Liver (tissue), 9 donors: ENCODE measurements around the gene ZSWIM6. TPM values are rescaled to one million over a fixed set of nuclear protein-coding genes. Genes with fewer than 3 reads are reported as not detected.

Experiments used
- DNase-seq: peaks from one replicate; pipeline ENCODE4 v3.0.0-alpha.2; 2017; ENCODE audit warnings: low spot score
- H3K27ac ChIP-seq, 2 donors: one replicate each; pipeline ENCODE4 v1.7.0; 2013; ENCODE audit warnings: inconsistent platforms in 2 of 2, low read length in 2 of 2, control low read depth in 1 of 2, low read depth in 1 of 2, mild to moderate bottlenecking in 1 of 2
- H3K27me3 ChIP-seq, 4 donors: one replicate each; pipeline versions ENCODE4 v1.6.1 to v1.7.0; 2013; ENCODE audit warnings: low read length in 3 of 4, inconsistent platforms in 1 of 4, mild to moderate bottlenecking in 1 of 4, moderate library complexity in 1 of 4; ENCODE audit not compliant: control insufficient read depth in 4 of 4, insufficient read depth in 4 of 4
- H3K36me3 ChIP-seq, 4 donors: one replicate each; pipeline versions ENCODE4 v1.6.1 to v1.7.0; 2013; ENCODE audit warnings: low read length in 3 of 4, mild to moderate bottlenecking in 3 of 4, low read depth in 1 of 4, moderate library complexity in 1 of 4; ENCODE audit not compliant: control insufficient read depth in 4 of 4, insufficient read depth in 3 of 4
- H3K4me1 ChIP-seq, 4 donors: one replicate each; pipeline versions ENCODE4 v1.6.1 to v1.7.0; 2013; ENCODE audit warnings: low read length in 3 of 4, mild to moderate bottlenecking in 3 of 4, moderate library complexity in 1 of 4; ENCODE audit not compliant: control insufficient read depth in 4 of 4, insufficient read depth in 4 of 4
- H3K4me3 ChIP-seq, 3 donors: one replicate each; pipeline versions ENCODE4 v1.6.1 to v1.7.0; 2013; ENCODE audit warnings: low read length in 3 of 3, control low read depth in 1 of 3, low read depth in 1 of 3, mild to moderate bottlenecking in 1 of 3
- H3K9ac ChIP-seq, 2 donors: one replicate each; pipeline ENCODE4 v1.7.0; 2013; ENCODE audit warnings: low read length in 2 of 2, mild to moderate bottlenecking in 2 of 2, moderate library complexity in 2 of 2, control low read depth in 1 of 2, low read depth in 1 of 2
- H3K9me3 ChIP-seq, 4 donors: one replicate each; pipeline versions ENCODE4 v1.6.1 to v1.7.0; 2013; ENCODE audit warnings: low read length in 3 of 4; ENCODE audit not compliant: control insufficient read depth in 4 of 4
- ATF3 ChIP-seq: IDR thresholded peaks from 2 replicates; pipeline ENCODE4 v1.6.1; 2016; ENCODE audit warnings: antibody characterized with exemption
- EGR1 ChIP-seq, 2 donors: IDR thresholded peaks; 2 replicates each; pipeline ENCODE4 v1.6.1; 2016 to 2018; ENCODE audit warnings: antibody characterized with exemption in 2 of 2, low read depth in 2 of 2
- FOXA2 ChIP-seq: IDR thresholded peaks from 2 replicates; pipeline ENCODE4 v1.6.1; 2016; ENCODE audit warnings: antibody characterized with exemption
- GABPA ChIP-seq, 2 donors: IDR thresholded peaks in 1 of 2; conservative IDR thresholded peaks in 1 of 2; 2 replicates each; pipeline ENCODE4 v1.6.1; 2016; ENCODE audit warnings: antibody characterized with exemption in 2 of 2, mild to moderate bottlenecking in 1 of 2, moderate library complexity in 1 of 2
- HNF4A ChIP-seq, 2 donors: conservative IDR thresholded peaks; 2 replicates each; pipeline ENCODE4 v1.6.1; 2016; ENCODE audit warnings: antibody characterized with exemption in 2 of 2, mild to moderate bottlenecking in 2 of 2
- HNF4G ChIP-seq: IDR thresholded peaks from 2 replicates; pipeline ENCODE4 v1.6.1; 2016; ENCODE audit warnings: antibody characterized with exemption
- JUND ChIP-seq, 2 donors: IDR thresholded peaks; 2 replicates each; pipeline ENCODE4 v1.6.1; 2016; ENCODE audit warnings: antibody characterized with exemption in 2 of 2
- MAX ChIP-seq: IDR thresholded peaks from 2 replicates; pipeline ENCODE4 v1.6.1; 2016; ENCODE audit warnings: antibody characterized with exemption
- NR2F2 ChIP-seq: IDR thresholded peaks from 2 replicates; pipeline ENCODE4 v1.6.1; 2016; ENCODE audit warnings: antibody characterized with exemption
- RAD21 ChIP-seq, 2 donors: IDR thresholded peaks; 2 replicates each; pipeline ENCODE4 v1.6.1; 2016; ENCODE audit warnings: antibody characterized with exemption in 2 of 2, mild to moderate bottlenecking in 2 of 2
- RXRA ChIP-seq, 2 donors: IDR thresholded peaks; 2 replicates each; pipeline ENCODE4 v1.6.1; 2017 to 2018; ENCODE audit warnings: antibody characterized with exemption in 2 of 2, mild to moderate bottlenecking in 1 of 2
- SP1 ChIP-seq: IDR thresholded peaks from 2 replicates; pipeline ENCODE4 v1.6.1; 2018; ENCODE audit warnings: antibody characterized with exemption, mild to moderate bottlenecking
- TAF1 ChIP-seq: conservative IDR thresholded peaks from 2 replicates; pipeline ENCODE4 v1.6.1; 2016; ENCODE audit warnings: antibody characterized with exemption, mild to moderate bottlenecking
- YY1 ChIP-seq: IDR thresholded peaks from 2 replicates; pipeline ENCODE4 v1.6.1; 2016; ENCODE audit warnings: antibody characterized with exemption, mild to moderate bottlenecking
- WGBS: extraction: QIAGEN DNeasy Blood & Tissue Kit; methylation state at CpG from one replicate; pipeline ENCODE4 v1.1.7; 2013; 5-methylcytosine and 5-hydroxymethylcytosine counted together
- polyA plus RNA-seq, 2 donors: library from polyadenylated mRNA; stranded (reverse) in 1 of 2; unstranded in 1 of 2; fragments of 200-250 nt in 1 of 2; fragments of >200 nt in 1 of 2; fragmentation: Nextera tagmentation in 1 of 2; extraction: Ambion mirVana in 1 of 2; gene quantifications; one replicate each; pipeline versions ENCODE4 v1.2.1 to v1.2.3, GENCODE V29; 2013 to 2015
- total RNA-seq, 2 donors: library from RNA; depleted of rRNA; stranded (reverse); fragments of >200 nt; gene quantifications; one replicate each; pipeline ENCODE4 v1.2.3, GENCODE V29; 2014
- donor health status: healthy.
- donor health status: healthy.
- donor health status: healthy.
- donor health status: healthy.
- donor health status: healthy.

Gene ZSWIM6
- total and polyA plus RNA-seq, 4 donors: 1.3 to 5.2 (median 3.3) TPM

- H3K27me3 ChIP-seq: no peaks in the 10 kb centered on the region
- H3K4me1 ChIP-seq: peaks cover 0 to 9% (median 0%) of the 10 kb centered on the region in 4 donors
- H3K27ac ChIP-seq: no peak overlapping the region
- H3K36me3 ChIP-seq: no peaks in the 10 kb centered on the region
- no peak overlapping the region for H3K4me3 ChIP-seq
- H3K9me3 ChIP-seq: peaks cover 0 to 4% (median 0%) of the 10 kb centered on the region in 4 donors
- no peak for TF ChIP-seq ATF3
- H3K9ac ChIP-seq: no peak overlapping the region
- no peak for DNase-seq
- WGBS: 53% methylated on average over 3 of the region's 3 CpGs
Measured at GRCh38 chr5:61287474-61287873, 44.6 kb upstream of the ZSWIM6 start.

- WGBS: 85% methylated on average over 2 of the region's 2 CpGs
- H3K27ac ChIP-seq: no peak overlapping the region
- H3K9ac ChIP-seq: no peak overlapping the region
- peaks cover 0 to 9% (median 0%) of the 10 kb centered on the region in 4 donors for H3K4me1 ChIP-seq
- no peak for TF ChIP-seq HNF4G
- H3K27me3 ChIP-seq: no peaks in the 10 kb centered on the region
- no peaks in the 10 kb centered on the region for H3K36me3 ChIP-seq
- no peak for DNase-seq
- H3K4me3 ChIP-seq: no peak overlapping the region
- H3K9me3 ChIP-seq: peaks cover 0 to 4% (median 0%) of the 10 kb centered on the region in 4 donors
Measured at GRCh38 chr5:61289241-61289640, 42.8 kb upstream of the ZSWIM6 start.

GRCh38 chr5:61289669-61290306 is 42.3 kb upstream of the ZSWIM6 start:
- DNase-seq: no peak
- Histone ChIP-seq H3K27me3 (no peaks in the 10 kb centered on the region), H3K9ac (no peak overlapping the region), H3K9me3 (peaks cover 0 to 4% (median 0%) of the 10 kb centered on the region in 4 donors), H3K4me1 (peaks cover 0 to 9% (median 0%) of the 10 kb centered on the region in 4 donors), H3K4me3 (no peak overlapping the region), H3K36me3 (no peaks in the 10 kb centered on the region), H3K27ac (no peak overlapping the region)
- no peak for TF ChIP-seq HNF4A (conservative IDR thresholded peaks at IDR 0.05)
- no peak for TF ChIP-seq NR2F2
- TF ChIP-seq YY1: no peak
- TF ChIP-seq GABPA (IDR thresholded peaks at IDR 0.05 in 1 of 2, conservative IDR thresholded peaks at IDR 0.05 in 1 of 2): no peak
- TF ChIP-seq FOXA2: no peak
- TF ChIP-seq TAF1: no peak
- no peak for TF ChIP-seq HNF4G
- WGBS: 78% methylated on average over 7 of the region's 7 CpGs

GRCh38 chr5:61290791-61291210 is 41.3 kb upstream of the ZSWIM6 start:
- no peak overlapping the region for H3K27ac ChIP-seq
- no peak for DNase-seq
- H3K9me3 ChIP-seq: peaks cover 0 to 3% (median 0%) of the 10 kb centered on the region in 4 donors
- peaks cover 0 to 9% (median 0%) of the 10 kb centered on the region in 4 donors for H3K4me1 ChIP-seq
- TF ChIP-seq SP1 (peak; percentile 59), EGR1 (IDR thresholded peaks at IDR 0.05; ENCODE audit: low read depth in 2 of 2) (no peak), JUND (IDR thresholded peaks at IDR 0.05) (no peak), RAD21 (IDR thresholded peaks at IDR 0.05) (peak in 1 of 2 donors; percentile 39), YY1 (no peak), RXRA (IDR thresholded peaks at IDR 0.05) (peak in 1 of 2 donors; percentile 39), MAX (no peak), HNF4A (conservative IDR thresholded peaks at IDR 0.05) (no peak), TAF1 (peak; percentile 20), GABPA (IDR thresholded peaks at IDR 0.05 in 1 of 2, conservative IDR thresholded peaks at IDR 0.05 in 1 of 2) (peak in 1 of 2 donors; percentile 11)
- H3K4me3 ChIP-seq: no peak overlapping the region
- no peak overlapping the region for H3K9ac ChIP-seq
- WGBS: 29% methylated on average over 4 of the region's 4 CpGs
- no peaks in the 10 kb centered on the region for H3K36me3 ChIP-seq
- H3K27me3 ChIP-seq: no peaks in the 10 kb centered on the region
